GM21381 (cell line): ENCODE measurements around the gene KIFC1.
"Not testable (repeated sequence)": the region's sequence is repeated elsewhere in the genome, so short reads cannot be mapped to it uniquely, and the experiment has no call there.

Source experiments
- ATAC-seq: cut with Tn5 transposase; IDR thresholded peaks from one replicate; pipeline ENCODE4 v1.9.1; 2021; ENCODE audit warnings: mild to moderate bottlenecking, moderate library complexity; ENCODE audit not compliant: unreplicated experiment

KIFC1 gene, protein sequence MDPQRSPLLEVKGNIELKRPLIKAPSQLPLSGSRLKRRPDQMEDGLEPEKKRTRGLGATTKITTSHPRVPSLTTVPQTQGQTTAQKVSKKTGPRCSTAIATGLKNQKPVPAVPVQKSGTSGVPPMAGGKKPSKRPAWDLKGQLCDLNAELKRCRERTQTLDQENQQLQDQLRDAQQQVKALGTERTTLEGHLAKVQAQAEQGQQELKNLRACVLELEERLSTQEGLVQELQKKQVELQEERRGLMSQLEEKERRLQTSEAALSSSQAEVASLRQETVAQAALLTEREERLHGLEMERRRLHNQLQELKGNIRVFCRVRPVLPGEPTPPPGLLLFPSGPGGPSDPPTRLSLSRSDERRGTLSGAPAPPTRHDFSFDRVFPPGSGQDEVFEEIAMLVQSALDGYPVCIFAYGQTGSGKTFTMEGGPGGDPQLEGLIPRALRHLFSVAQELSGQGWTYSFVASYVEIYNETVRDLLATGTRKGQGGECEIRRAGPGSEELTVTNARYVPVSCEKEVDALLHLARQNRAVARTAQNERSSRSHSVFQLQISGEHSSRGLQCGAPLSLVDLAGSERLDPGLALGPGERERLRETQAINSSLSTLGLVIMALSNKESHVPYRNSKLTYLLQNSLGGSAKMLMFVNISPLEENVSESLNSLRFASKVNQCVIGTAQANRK

GRCh38 chr6:33391278-33391921 is at the start of gene KIFC1:
Gene KIFC1 (plus strand): TSS chr6:33391823. CDS start chr6:33391986, 163 bp downstream.
- ATAC-seq: peak; percentile 87

GRCh38 chr6:33343606-33343952 is 48.0 kb upstream of the KIFC1 start:
- ATAC-seq: not testable (repeated sequence)

DNA sequence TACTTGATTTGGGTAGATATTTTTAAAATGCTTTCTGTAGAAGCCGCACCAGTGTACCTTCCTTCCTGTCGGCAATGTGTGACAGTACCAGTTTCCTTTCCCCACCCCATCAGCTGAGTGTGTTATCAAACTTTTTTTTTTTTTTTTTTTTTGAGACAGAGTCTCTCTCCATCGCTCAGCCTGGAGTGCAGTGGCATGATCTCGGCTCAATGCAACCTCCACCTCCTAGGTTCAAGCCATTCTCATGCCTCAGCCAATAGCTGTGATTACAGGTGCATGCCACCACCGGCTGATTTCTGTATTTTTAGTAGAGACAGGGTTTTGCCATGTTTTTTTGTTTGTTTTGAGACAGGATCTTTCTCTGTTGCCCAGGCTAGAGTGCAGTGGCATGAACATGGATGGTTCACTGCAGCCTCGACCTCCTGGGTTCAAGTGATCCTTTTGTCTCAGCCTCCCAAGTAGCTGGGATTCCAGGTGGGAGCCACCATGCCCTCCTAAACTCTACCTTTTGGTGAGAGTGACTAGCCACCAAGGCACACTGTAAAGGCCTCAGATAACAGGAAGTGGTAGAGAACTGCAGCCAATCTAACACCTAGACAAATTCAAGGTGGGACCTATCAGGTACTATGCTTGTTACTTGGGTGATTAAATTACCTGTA is 47.5 kb upstream of the KIFC1 start:
- peak; percentile 50 for ATAC-seq

GRCh38 chr6:33344701-33345697 is 46.6 kb upstream of the KIFC1 start:
- peak; percentile 29 for ATAC-seq

GRCh38 chr6:33346972-33347371 is 44.7 kb upstream of the KIFC1 start:
- ATAC-seq: not testable (repeated sequence)

DNA sequence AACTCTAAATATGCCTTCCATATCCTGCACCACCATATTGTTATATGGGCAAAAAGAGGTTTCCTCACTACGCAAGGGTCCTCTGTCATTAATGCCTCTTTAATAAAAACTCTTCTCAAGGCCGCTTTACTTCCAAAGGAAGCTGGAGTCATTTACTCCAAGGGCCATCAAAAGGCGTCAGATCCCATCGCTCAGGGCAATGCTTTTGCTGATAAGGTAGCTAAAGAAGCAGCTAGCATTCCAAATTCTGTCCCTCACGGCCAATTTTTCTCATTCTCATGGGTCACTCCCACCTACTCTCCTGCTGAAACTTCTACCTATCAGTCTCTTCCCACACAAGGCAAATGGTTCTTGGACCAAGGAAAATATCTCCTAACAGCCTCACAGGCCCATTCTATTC is 43.8 kb upstream of the KIFC1 start:
- ATAC-seq: no peak

DNA sequence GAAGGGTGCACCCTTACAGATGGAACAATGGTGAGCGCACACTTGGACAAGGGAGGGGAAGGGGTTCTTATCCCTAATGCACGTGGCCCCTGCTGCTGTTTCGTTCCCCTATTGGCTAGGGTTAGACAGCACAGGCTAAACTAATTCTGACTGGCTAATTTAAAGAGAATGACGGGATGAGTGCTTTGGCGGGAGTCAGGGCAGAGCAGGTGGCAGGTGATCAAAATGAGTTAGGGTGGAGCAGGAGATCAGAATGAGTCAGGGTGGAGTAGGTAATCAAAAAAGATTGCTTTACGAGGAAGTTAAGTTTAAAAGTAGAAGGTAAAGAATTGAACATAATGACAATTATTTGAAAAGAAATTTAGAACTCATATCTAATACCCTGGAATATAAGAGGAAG is 35.8 kb upstream of the KIFC1 start:
- ATAC-seq: not testable (repeated sequence)

- ATAC-seq: no peak
These were observed 35.3 kb upstream of the KIFC1 start for GRCh38 chr6:33356295-33356694.

GRCh38 chr6:33357160-33357871 is 34.3 kb upstream of the KIFC1 start:
- ATAC-seq: not testable (repeated sequence)

DNA sequence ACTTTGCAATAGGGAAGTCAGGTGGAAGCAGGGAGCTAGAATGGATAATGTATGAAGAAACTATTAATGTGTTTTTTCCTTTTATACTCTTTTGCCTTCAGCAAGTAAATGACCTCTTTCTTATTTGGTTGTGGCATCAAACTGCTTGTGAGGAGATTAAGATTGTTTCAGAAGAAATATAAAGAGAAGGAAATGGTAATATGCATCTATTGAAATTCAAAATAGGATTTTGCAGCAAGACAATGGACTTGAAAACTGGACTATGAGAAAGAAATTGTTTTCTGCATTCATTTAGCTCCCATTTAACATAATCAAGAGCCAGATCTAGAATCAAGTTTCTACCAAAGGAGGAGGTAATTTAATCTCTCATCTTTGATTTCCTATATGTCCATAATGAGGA is 32.3 kb upstream of the KIFC1 start:
- ATAC-seq: no peak

- not testable (repeated sequence) for ATAC-seq
These were observed 28.1 kb upstream of the KIFC1 start for GRCh38 chr6:33363486-33363885.

GRCh38 chr6:33364475-33365205 is 27.0 kb upstream of the KIFC1 start:
- not testable (repeated sequence) for ATAC-seq

DNA sequence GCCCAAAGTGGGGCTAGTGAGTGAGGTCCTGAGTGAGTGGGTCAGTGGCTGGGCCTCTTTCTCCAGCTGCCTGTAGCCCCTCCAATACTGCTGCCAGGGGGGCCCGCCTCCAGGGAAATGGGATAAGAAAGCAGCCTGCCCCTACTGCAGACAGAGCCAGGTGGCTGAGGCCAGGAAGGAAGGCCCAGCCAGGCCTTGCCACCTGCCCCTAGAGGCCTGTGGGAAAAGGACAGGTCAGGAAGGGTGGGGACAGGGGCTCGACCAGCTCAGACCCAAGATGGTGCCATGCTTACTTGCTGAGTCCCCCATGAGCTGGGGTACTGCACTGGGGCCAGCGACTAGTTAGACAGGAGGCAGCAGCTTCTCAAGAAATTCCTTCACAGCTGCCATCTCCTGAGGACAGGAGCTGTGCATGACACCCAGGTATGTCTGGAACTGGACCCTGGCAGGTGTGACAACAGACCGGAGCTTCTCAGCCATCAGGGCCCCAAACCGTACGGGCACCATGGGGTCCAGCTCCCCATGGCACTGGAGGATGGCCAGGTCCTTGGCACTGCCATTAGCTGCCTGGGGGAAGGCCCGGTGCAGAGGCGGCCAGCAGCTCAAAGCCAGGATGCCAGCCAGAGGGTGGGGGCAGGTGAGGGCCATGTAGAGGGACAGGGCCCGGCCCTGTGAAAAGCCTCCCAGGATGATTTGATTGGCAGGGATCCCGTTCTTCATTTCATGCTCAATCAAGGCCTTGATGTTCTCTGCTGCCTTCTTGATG is 26.2 kb upstream of the KIFC1 start:
- ATAC-seq: not testable (repeated sequence)

- ATAC-seq: no peak
These were observed 24.5 kb upstream of the KIFC1 start for GRCh38 chr6:33367009-33367714.

GRCh38 chr6:33367715-33368025 is 24.0 kb upstream of the KIFC1 start:
- ATAC-seq: not testable (repeated sequence)

DNA sequence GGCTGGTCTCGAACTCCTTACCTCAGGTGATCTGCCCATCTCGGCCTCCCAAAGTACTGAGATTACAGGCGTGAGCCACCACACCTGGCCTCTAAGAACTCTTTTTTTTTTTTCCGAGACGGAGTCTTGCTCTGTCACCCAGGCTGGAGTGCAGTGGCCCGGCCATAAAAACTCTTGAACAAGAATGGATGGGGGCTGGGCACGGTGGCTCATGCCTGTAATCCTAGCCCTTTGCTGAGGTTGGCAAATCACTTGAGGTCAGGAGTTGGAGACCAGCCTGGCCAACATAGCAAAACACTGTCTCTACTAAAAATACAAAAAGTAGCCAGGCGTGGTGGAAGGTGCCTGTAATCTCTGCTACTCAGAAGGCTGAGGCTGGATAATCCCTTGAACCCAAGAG is 19.7 kb upstream of the KIFC1 start:
- ATAC-seq: not testable (repeated sequence)

DNA sequence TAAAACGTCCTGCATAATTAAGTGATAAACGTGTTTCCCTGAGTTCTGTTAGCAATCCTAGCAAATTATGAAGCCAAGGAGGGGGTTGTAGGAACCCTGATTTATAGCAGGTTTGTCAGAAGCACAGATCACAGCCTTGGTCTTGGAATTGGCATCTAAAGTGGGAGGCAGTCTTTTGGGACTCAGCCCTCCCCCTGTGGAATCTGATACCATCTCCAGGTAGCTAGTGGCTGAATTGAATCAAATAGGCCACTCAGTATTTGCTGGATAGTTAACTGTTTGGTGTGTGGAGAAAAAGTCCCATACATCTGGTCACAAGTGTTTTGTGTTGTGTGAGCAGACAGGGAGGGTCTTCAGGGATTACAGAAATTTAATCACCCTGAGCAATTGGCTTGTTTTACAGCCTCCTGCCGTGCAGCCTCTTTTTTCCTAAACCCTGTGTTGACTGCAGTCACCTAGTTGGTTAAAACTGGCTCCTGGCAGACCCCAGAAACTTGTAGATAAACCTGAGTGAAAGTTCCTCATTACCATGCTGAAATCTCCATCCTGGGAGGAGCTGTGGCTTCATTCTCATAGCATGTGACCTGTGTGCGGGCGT is 19.0 kb upstream of the KIFC1 start:
- no peak for ATAC-seq
